ENCODE measurements around the gene SLC2A6. TPM values are rescaled to one million over a fixed set of nuclear protein-coding genes. Genes with fewer than 3 reads are reported as not detected.

SLC2A6 gene, protein sequence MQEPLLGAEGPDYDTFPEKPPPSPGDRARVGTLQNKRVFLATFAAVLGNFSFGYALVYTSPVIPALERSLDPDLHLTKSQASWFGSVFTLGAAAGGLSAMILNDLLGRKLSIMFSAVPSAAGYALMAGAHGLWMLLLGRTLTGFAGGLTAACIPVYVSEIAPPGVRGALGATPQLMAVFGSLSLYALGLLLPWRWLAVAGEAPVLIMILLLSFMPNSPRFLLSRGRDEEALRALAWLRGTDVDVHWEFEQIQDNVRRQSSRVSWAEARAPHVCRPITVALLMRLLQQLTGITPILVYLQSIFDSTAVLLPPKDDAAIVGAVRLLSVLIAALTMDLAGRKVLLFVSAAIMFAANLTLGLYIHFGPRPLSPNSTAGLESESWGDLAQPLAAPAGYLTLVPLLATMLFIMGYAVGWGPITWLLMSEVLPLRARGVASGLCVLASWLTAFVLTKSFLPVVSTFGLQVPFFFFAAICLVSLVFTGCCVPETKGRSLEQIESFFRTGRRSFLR
- 74.1 and 77.8 TPM in 2 replicates for total RNA-seq (2013; cell fraction: nucleolus; rRNA removed)
- total RNA-seq (2014; rRNA removed) (30.4 and 32.4 TPM in 2 replicates), total RNA-seq (2014; rRNA removed; fragmentation: Illumina TruSeq; extraction: Trizol) (8.3 and 9.4 TPM in 2 replicates), total RNA-seq (2021) (34.1 and 36.4 TPM in 2 replicates), polyA plus RNA-seq (2011; rRNA removed) (4.3 and 11.7 TPM in 2 replicates), polyA plus RNA-seq (2014; fragmentation: Illumina TruSeq; extraction: Trizol) (4.3 and 6.6 TPM in 2 replicates), polyA plus RNA-seq (2014; fragmentation: Nextera tagmentation; extraction: Ambion mirVana) (1 to 10 TPM; 1.1 to 6.1 TPM), polyA plus RNA-seq (2014; rRNA removed) (37.9 and 44.7 TPM in 2 replicates), polyA plus RNA-seq (2016; fragmentation: Nextera tagmentation; extraction: Ambion mirVana) (10 to 100 TPM; 24.8 to 28.0 TPM), polyA minus RNA-seq (2011; rRNA and poly(A)+ RNA removed) (11.8 and 29.6 TPM in 2 replicates), Bru-seq, nascent RNA (percentile 74 among the genes with signal in this experiment), BruChase-seq, experiment 1, labeled RNA remaining after a 6-hour chase (percentile 68 among the genes with signal in this experiment), BruChase-seq, experiment 2, labeled RNA remaining after a 2-hour chase (percentile 63 among the genes with signal in this experiment)
- 4.8 TPM for polyA plus RNA-seq (2011; ENCODE audit: low read depth)
- 15.7 and 29.5 TPM in 2 replicates for polyA plus RNA-seq (2011; cell fraction: cytosol; rRNA removed)
- polyA plus RNA-seq (2011; cell fraction: nucleus; rRNA removed), result 26.2 and 33.5 TPM in 2 replicates
- 15.2 and 16.5 TPM in 2 replicates for polyA plus RNA-seq (2012)
- 13.6 and 14.0 TPM in 2 replicates for polyA minus RNA-seq (2011; cell fraction: cytosol; rRNA and poly(A)+ RNA removed)
- polyA minus RNA-seq (2011; cell fraction: nucleus; rRNA and poly(A)+ RNA removed), result 38.4 and 46.0 TPM in 2 replicates
- long read RNA-seq, experiment 1, transcript SLC2A6-202 (10 exons, 2,528 nt), result major isoform, 8 of 18 reads
- long read RNA-seq, experiment 1, partial matches to known transcripts, result 2 of 18 reads
- long read RNA-seq, experiment 1, other reads (novel, unspliced or antisense), result 4 of 18 reads
- long read RNA-seq, experiment 2, partial matches to known transcripts, result 1 of 7 reads
- long read RNA-seq, experiment 2, other reads (novel, unspliced or antisense), result 2 of 7 reads

DNA sequence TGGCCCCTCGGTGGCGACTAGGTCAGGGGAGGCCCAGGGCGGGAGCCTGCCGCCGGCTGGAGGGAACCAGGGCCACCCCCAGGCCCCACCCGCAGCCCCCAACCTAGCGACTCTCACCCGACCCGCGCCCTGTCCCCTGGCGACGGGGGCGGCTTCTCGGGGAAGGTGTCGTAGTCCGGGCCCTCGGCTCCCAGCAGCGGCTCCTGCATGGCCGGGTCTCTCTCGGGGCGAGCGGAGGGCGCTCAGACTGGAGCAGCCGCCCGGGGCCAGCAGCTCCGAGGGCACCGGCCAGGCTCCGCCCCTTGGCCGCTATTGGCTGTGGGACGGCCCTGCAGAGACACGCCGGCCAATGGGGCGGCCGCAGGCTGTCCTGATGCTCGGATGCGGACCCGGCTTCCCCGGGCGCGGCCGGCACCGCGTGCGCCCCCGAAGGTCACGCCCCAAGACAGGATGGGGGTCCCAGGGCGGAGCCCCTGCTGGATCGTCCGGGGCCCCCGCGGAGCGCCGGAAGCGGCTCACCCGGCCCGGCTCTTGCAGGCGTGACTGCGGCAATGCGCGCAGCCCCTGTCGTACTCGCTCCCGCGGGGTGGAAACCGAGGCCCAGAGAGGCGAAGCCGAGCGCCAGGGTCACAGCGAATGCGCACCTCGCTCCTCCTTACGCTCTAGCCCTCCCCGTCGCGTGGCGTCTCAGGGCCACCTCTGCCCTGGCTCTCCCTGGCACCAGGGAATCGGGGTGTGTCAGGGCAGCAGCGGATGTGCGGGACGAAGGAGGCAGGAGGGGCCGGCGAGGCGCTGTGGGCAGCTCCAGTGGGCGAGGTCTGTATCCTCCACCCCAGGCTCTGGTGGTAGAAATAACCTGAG, at the start of gene SLC2A6:
Gene SLC2A6 (minus strand): TSS at position 249 of the 861 bp plus-strand sequence. CDS start 40 bp downstream, at position 209.
- no TSS peak for BruUV-seq (replicated peaks)
- RAD21 ChIA-PET (ENCODE audit: unreplicated experiment), result interaction anchor here (1.1 to 3.1 kb wide), 5 partner anchors 19 to 335 kb away, joined by 3 to 20 read pairs (median 4); partner anchors contain the start of genes ADAMTS13 and CACFD1
- intact Hi-C loops (cut with micrococcal nuclease; ENCODE audit: unreplicated experiment), result loop anchor here (1.0 to 5.0 kb wide), 3 partner anchors 19 to 132 kb away; partner anchors contain the start of genes MED22, REXO4 and RPL7A
- POLR2A ChIA-PET, result interaction anchor here (0.6 to 4.0 kb wide), 7 partner anchors 11 to 364 kb away, joined by 3 to 27 read pairs (median 4); partner anchors contain the start of genes ADAMTS13, CACFD1 and REXO4
- peaks cover 30% of the 10 kb centered on the region for H3K79me2 ChIP-seq (ENCODE audit: control insufficient read depth, insufficient read depth, low read length)
- ATAC-seq (peak; percentile 97), FAIRE-seq (peak; percentile 75), DNase-seq (ENCODE audit: low read depth, low spot score) (no peak)
- H3K27me3 ChIP-seq (replicated peaks in 1 of 2; ENCODE audit: control insufficient read depth in 2 of 2, insufficient read depth in 2 of 2, low read length in 1 of 2), result no peaks in the 10 kb centered on the region
- H3K9ac ChIP-seq (ENCODE audit: control insufficient read depth, insufficient read depth, low read length), result peak within 1 kb of the TSS; percentile 74
- peaks cover 9 to 11% of the 10 kb centered on the region in 2 experiments; a peak in 3 of 4 replicates for H3K36me3 ChIP-seq (ENCODE audit: control insufficient read depth in 2 of 2, insufficient read depth in 2 of 2, low read length in 1 of 2)
- no peaks in the 10 kb centered on the region; the same call in 2 of the 3 replicates for H3K9me3 ChIP-seq (replicated peaks; ENCODE audit: control insufficient read depth, insufficient read depth, low read length)
- peak within 1 kb of the TSS; percentile 74 for H3K4me2 ChIP-seq (ENCODE audit: control insufficient read depth, insufficient read depth)
- CTCF ChIA-PET, result interaction anchor here (0.8 to 3.5 kb wide), 7 partner anchors 19 to 124 kb away, joined by 3 to 17 read pairs (median 3); partner anchors contain the start of gene CACFD1
- in situ Hi-C loops (cut with MboI), result no loop called here
- peak within 1 kb of the TSS; percentile 83 for H3K27ac ChIP-seq (ENCODE audit: control insufficient read depth, insufficient read depth)
- 1% methylated on average over 77 of the region's 84 CpGs for WGBS (ENCODE audit: insufficient coverage, insufficient replicate concordance, low lambda C conversion rate, missing lambda C conversion rate)
- peak within 1 kb of the TSS; percentile 94 for H3K4me3 ChIP-seq
- peak within 1 kb of the TSS; percentile 64 for H2AFZ ChIP-seq (ENCODE audit: control insufficient read depth, low read depth, low read length)
- H3K4me1 ChIP-seq (ENCODE audit: control insufficient read depth, insufficient read depth, low read length), result peaks cover 15% of the 10 kb centered on the region
- SMC1A ChIA-PET (ENCODE audit: uncharacterized antibody, unreplicated experiment), result interaction anchor here (1.0 to 1.9 kb wide), 3 partner anchors 8 to 19 kb away, joined by 3 to 9 read pairs (median 3); partner anchors contain the start of gene CACFD1
- peaks cover 3% of the 10 kb centered on the region; the same call in 1 of the 2 replicates for H4K20me1 ChIP-seq (ENCODE audit: control insufficient read depth, insufficient read depth)
- TF ChIP-seq, protein P1, sequence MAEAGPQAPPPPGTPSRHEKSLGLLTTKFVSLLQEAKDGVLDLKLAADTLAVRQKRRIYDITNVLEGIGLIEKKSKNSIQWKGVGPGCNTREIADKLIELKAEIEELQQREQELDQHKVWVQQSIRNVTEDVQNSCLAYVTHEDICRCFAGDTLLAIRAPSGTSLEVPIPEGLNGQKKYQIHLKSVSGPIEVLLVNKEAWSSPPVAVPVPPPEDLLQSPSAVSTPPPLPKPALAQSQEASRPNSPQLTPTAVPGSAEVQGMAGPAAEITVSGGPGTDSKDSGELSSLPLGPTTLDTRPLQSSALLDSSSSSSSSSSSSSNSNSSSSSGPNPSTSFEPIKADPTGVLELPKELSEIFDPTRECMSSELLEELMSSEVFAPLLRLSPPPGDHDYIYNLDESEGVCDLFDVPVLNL (IDR thresholded peaks at IDR 0.05; ENCODE audit: low read depth, low read length), result no peak
- TF ChIP-seq, protein P2, sequence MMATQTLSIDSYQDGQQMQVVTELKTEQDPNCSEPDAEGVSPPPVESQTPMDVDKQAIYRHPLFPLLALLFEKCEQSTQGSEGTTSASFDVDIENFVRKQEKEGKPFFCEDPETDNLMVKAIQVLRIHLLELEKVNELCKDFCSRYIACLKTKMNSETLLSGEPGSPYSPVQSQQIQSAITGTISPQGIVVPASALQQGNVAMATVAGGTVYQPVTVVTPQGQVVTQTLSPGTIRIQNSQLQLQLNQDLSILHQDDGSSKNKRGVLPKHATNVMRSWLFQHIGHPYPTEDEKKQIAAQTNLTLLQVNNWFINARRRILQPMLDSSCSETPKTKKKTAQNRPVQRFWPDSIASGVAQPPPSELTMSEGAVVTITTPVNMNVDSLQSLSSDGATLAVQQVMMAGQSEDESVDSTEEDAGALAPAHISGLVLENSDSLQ (IDR thresholded peaks at IDR 0.05), result no peak
- TF ChIP-seq NBN (IDR thresholded peaks at IDR 0.05) (no peak), ZNF274 (IDR thresholded peaks at IDR 0.05; ENCODE audit: insufficient read depth, insufficient read length) (no peak), SIX5 (IDR thresholded peaks at IDR 0.05; ENCODE audit: low read depth, low read length, severe bottlenecking) (no peak), NFYA (IDR thresholded peaks at IDR 0.05; ENCODE audit: borderline replicate concordance, low read depth, low read length) (no peak), HDGF (IDR thresholded peaks at IDR 0.05) (no peak), MYB (IDR thresholded peaks at IDR 0.05; ENCODE audit: borderline replicate concordance, low read depth, low read length) (no peak)
- TF ChIP-seq, protein P3, sequence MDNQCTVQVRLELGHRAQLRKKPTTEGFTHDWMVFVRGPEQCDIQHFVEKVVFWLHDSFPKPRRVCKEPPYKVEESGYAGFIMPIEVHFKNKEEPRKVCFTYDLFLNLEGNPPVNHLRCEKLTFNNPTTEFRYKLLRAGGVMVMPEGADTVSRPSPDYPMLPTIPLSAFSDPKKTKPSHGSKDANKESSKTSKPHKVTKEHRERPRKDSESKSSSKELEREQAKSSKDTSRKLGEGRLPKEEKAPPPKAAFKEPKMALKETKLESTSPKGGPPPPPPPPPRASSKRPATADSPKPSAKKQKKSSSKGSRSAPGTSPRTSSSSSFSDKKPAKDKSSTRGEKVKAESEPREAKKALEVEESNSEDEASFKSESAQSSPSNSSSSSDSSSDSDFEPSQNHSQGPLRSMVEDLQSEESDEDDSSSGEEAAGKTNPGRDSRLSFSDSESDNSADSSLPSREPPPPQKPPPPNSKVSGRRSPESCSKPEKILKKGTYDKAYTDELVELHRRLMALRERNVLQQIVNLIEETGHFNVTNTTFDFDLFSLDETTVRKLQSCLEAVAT (IDR thresholded peaks at IDR 0.05), result no peak
